Osteoblast (primary cell): ENCODE measurements around the gene ZNHIT2. TPM values are rescaled to one million over a fixed set of nuclear protein-coding genes. Genes with fewer than 3 reads are reported as not detected.

ENCODE experiments used
- DNase-seq: peaks from one replicate; pipeline ENCODE4 v3.0.0; 2011; ENCODE audit warnings: low spot score, mixed read lengths; ENCODE audit not compliant: insufficient read length; ENCODE audit errors: missing footprints
- H2AFZ ChIP-seq: 2 replicates; pipeline ENCODE4 v1.6.0; 2011; ENCODE audit warnings: mild to moderate bottlenecking, low read length
- H3K27ac ChIP-seq: 2 replicates; pipeline ENCODE4 v1.5.1; 2011; ENCODE audit warnings: mild to moderate bottlenecking, low read depth, low read length, moderate library complexity
- H3K27me3 ChIP-seq: 2 replicates; pipeline ENCODE4 v1.6.0; 2012; ENCODE audit warnings: mild to moderate bottlenecking, control low read depth, inconsistent platforms, low read length, moderate library complexity; ENCODE audit not compliant: insufficient read depth
- H3K36me3 ChIP-seq: 2 replicates; pipeline ENCODE4 v1.5.1; 2011; ENCODE audit warnings: mild to moderate bottlenecking, low read length, control low read depth, moderate library complexity; ENCODE audit not compliant: insufficient read depth
- H3K4me1 ChIP-seq: 2 replicates; pipeline ENCODE4 v1.5.1; 2011; ENCODE audit warnings: mild to moderate bottlenecking, low read length, control low read depth, moderate library complexity; ENCODE audit not compliant: insufficient read depth
- H3K4me2 ChIP-seq: 2 replicates; pipeline ENCODE4 v1.6.0; 2011; ENCODE audit warnings: mild to moderate bottlenecking, low read length; ENCODE audit not compliant: insufficient read depth
- H3K4me3 ChIP-seq: fragments of 200-600 bp; sonication (generic); 3 replicates; pipeline ENCODE4 v1.5.1; 2012; ENCODE audit warnings: mild to moderate bottlenecking, low read length, inconsistent platforms; ENCODE audit not compliant: insufficient read depth
- H3K79me2 ChIP-seq: 2 replicates; pipeline ENCODE4 v1.6.0; 2012; ENCODE audit warnings: mild to moderate bottlenecking, low read length, control low read depth, inconsistent platforms; ENCODE audit not compliant: insufficient read depth
- H3K9me3 ChIP-seq: 2 replicates; pipeline ENCODE4 v1.5.1; 2011; ENCODE audit warnings: low read depth, low read length, control low read depth
- H4K20me1 ChIP-seq: 2 replicates; pipeline ENCODE4 v1.6.0; 2012; ENCODE audit warnings: mild to moderate bottlenecking, low read length, control low read depth; ENCODE audit not compliant: insufficient read depth
- CTCF ChIP-seq: IDR thresholded peaks from 2 replicates; pipeline ENCODE4 v1.5.1; 2011; ENCODE audit warnings: mild to moderate bottlenecking, low read depth, low read length, moderate library complexity; ENCODE audit errors: extremely low read depth
- total RNA-seq: library from RNA; depleted of rRNA; stranded (reverse); fragments of >200 nt; gene quantifications from 2 replicates; pipeline ENCODE4 v1.2.3, GENCODE V29; 2012

The ZNHIT2 gene
- total RNA-seq, 1 donor, result 12.3 TPM

- H2AFZ ChIP-seq, result no peak overlapping the region
- H3K9me3 ChIP-seq, result no peaks in the 10 kb centered on the region
- no peak overlapping the region for H3K27ac ChIP-seq
- no peaks in the 10 kb centered on the region for H3K36me3 ChIP-seq
- no peaks in the 10 kb centered on the region for H3K27me3 ChIP-seq
- peak; percentile 58 for DNase-seq
- TF ChIP-seq CTCF, result no peak
- peaks cover 5% of the 10 kb centered on the region for H4K20me1 ChIP-seq
- peaks cover 8% of the 10 kb centered on the region for H3K4me1 ChIP-seq
- H3K4me3 ChIP-seq, result peak overlapping the region; percentile 78
- peak overlapping the region; percentile 78 for H3K4me2 ChIP-seq
- peaks cover 22% of the 10 kb centered on the region for H3K79me2 ChIP-seq
Observed at GRCh38 chr11:65096926-65097325, 20.6 kb downstream of the ZNHIT2 start.

DNA sequence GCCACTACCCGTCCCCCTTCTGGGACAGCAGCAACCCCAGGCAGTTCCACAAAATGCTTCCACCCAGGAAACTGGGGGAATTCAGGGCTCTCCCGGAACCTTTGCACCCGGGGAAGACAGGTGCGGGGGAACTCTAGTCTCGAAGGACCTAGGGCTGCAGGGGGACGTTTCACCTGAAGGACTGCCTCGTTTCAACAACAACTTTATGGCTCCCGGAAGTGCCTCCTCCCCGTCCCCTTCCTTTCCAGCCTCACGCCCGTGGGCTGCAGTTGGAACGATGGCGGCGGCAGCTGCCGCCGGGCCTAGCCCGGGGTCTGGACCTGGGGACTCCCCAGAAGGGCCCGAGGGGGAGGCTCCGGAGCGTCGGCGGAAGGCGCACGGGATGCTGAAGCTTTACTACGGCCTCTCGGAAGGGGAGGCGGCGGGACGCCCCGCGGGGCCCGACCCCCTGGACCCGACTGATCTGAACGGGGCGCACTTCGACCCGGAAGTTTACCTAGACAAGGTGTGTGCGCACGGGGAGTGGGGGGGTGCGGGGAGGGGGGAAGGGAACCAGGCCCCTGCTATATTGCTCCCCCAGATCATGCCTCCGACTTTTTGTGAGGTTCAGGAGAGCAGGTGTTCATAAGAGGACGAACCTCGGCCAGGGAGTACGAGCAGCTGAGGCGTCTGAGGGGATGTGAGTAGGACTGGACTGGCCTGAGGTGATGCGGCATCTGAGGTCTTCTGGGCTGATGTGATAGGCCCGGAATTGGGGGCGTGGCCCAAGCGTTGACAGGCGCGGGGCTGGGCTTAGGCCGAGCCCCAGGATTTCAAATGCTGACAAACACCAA is 21.3 kb downstream of the ZNHIT2 start, which contains the start of gene VPS51:
Gene VPS51, plus strand, starts transcription at position 241 of the 833 bp plus-strand sequence. Its CDS starts 37 bp downstream, at position 278.
- no peak for TF ChIP-seq CTCF
- Histone ChIP-seq H3K4me3 (peak within 1 kb of the TSS; percentile 78), H3K27me3 (no peaks in the 10 kb centered on the region), H3K4me1 (peaks cover 5% of the 10 kb centered on the region), H4K20me1 (peaks cover 2% of the 10 kb centered on the region), H3K27ac (peak within 1 kb of the TSS; percentile 61), H3K79me2 (peaks cover 22% of the 10 kb centered on the region), H3K4me2 (peak within 1 kb of the TSS; percentile 78), H3K9me3 (no peaks in the 10 kb centered on the region), H3K36me3 (no peaks in the 10 kb centered on the region), H2AFZ (peak within 1 kb of the TSS; percentile 92)
- DNase-seq, result peak; percentile 97

- H3K4me2 ChIP-seq, result peak overlapping the region; percentile 78
- H3K27me3 ChIP-seq, result no peaks in the 10 kb centered on the region
- peak overlapping the region; percentile 78 for H3K4me3 ChIP-seq
- no peak overlapping the region for H3K27ac ChIP-seq
- H3K36me3 ChIP-seq, result no peaks in the 10 kb centered on the region
- peak overlapping the region; percentile 92 for H2AFZ ChIP-seq
- H4K20me1 ChIP-seq, result peaks cover 2% of the 10 kb centered on the region
- peaks cover 5% of the 10 kb centered on the region for H3K4me1 ChIP-seq
- DNase-seq, result no peak
- peaks cover 22% of the 10 kb centered on the region for H3K79me2 ChIP-seq
- TF ChIP-seq CTCF, result no peak
- no peaks in the 10 kb centered on the region for H3K9me3 ChIP-seq
Observed at GRCh38 chr11:65095427-65095826, 22.1 kb downstream of the ZNHIT2 start.

DNA sequence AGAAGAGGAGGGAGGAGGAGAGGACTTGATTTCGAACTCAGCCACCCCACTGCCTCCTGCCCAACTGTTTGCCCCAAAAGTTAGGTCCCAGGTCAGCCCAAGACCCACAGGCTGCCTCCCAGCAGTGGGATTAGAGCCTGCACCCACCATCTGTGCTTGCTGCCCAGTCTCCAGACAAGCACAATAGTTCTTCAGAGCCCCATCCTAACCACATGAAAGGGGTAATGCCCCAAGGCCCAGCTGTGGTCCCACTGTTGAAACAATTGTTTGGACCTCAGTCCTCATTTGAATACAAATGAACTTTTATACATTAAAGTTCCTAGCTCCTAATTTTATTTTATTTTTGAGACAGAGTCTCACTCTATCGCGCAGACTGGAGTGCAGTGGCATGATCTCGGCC is 26.9 kb downstream of the ZNHIT2 start:
- peaks cover 36% of the 10 kb centered on the region for H3K36me3 ChIP-seq
- H3K4me2 ChIP-seq, result no peak overlapping the region
- DNase-seq, result peak; percentile 30
- no peaks in the 10 kb centered on the region for H3K9me3 ChIP-seq
- TF ChIP-seq CTCF, result no peak
- no peak overlapping the region for H2AFZ ChIP-seq
- H3K4me3 ChIP-seq, result no peak overlapping the region
- no peaks in the 10 kb centered on the region for H3K27me3 ChIP-seq
- H3K27ac ChIP-seq, result no peak overlapping the region
- H3K79me2 ChIP-seq, result peaks cover 5% of the 10 kb centered on the region
- no peaks in the 10 kb centered on the region for H4K20me1 ChIP-seq
- H3K4me1 ChIP-seq, result peaks cover under 1% of the 10 kb centered on the region
